ENCODE measurements around the gene MRPL17.

- no peak for TF ChIP-seq TAF1 (IDR thresholded peaks at IDR 0.05; ENCODE audit: low read depth, low read length)
- TF ChIP-seq POLR2AphosphoS5 (IDR thresholded peaks at IDR 0.05; ENCODE audit: low read depth, low read length), result no peak
- TF ChIP-seq POLR2A (IDR thresholded peaks at IDR 0.05; ENCODE audit: low read depth, low read length), result no peak
Measured at GRCh38 chr11:6655790-6656583, 27.2 kb downstream of the MRPL17 start, which contains the start of gene DCHS1.
